Esophagus muscularis mucosa (tissue), 4 donors: ENCODE measurements around the gene PRAME.

Experiments used
- CTCF ChIP-seq, 3 experiments: fragments of 200-600 bp in 2 of 3; fragments of 450-650 bp in 1 of 3; sonication (generic) in 2 of 3; IDR thresholded peaks; one replicate each; pipeline ENCODE4 v1.5.1; 2017 to 2019; ENCODE audit warnings: antibody characterized with exemption in 3 of 3, mild to moderate bottlenecking in 2 of 3, moderate library complexity in 1 of 3
- EP300 ChIP-seq: sonication (generic); formaldehyde crosslinking; IDR thresholded peaks from one replicate; pipeline ENCODE4 v1.6.1; 2017; ENCODE audit warnings: antibody characterized with exemption
- POLR2A ChIP-seq: fragments of 450-650 bp; IDR thresholded peaks from one replicate; pipeline ENCODE4 v1.6.1; 2017; ENCODE audit warnings: antibody characterized with exemption, moderate library complexity, mild to moderate bottlenecking, low read depth
- POLR2AphosphoS5 ChIP-seq, 2 donors: sonication (generic); formaldehyde crosslinking; IDR thresholded peaks; one replicate each; pipeline ENCODE4 v1.6.1; 2017; ENCODE audit warnings: antibody characterized with exemption in 2 of 2

DNA sequence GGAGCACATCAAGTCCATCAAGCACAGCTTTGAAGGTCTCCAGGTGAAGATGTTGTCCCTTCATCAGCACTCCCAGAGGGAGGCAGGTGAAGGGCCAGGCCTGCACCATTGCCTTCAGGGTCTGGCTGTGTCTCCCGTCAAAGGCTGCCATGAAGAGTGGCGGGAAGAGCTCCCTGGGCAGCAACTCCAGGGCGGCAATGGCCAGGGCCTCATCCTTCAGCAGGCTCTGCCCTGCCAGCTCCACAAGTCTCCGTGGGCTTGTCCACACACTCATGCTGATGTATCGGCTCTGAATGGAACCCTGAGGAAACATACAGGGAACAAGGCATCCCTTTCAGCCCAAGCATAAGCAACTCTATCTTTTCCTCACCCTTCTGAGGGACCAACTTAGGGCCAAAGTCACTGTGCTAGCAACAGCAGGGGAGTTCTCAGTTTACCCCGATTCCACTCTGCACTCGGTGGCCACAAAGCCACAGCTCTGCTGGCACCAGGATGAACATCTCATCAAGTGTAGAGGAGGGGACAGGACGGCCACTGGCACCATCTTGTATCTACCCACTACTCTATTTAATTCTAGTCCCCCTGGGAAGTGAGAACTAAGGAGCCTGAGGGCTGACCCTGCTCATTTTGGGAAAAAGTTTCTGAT is 8.2 kb downstream of the PRAME start:
- TF ChIP-seq CTCF (IDR thresholded peaks at IDR 0.05), result no peak
- no peak for TF ChIP-seq POLR2A
- TF ChIP-seq EP300, result no peak
- no peak for TF ChIP-seq POLR2AphosphoS5 (IDR thresholded peaks at IDR 0.05)
